Renal cortical epithelial cell (primary cell): Measurements from ENCODE around the gene COL2A1. TPM values are rescaled to one million over a fixed set of nuclear protein-coding genes. Genes with fewer than 3 reads are reported as not detected.
A peak's percentile ranks its signal among the peaks of the same experiment; 100 is the strongest.
"Not testable (repeated sequence)": the region's sequence is repeated elsewhere in the genome, so short reads cannot be mapped to it uniquely, and the experiment has no call there.

Experiments
- DNase-seq: peaks from one replicate; pipeline ENCODE4 v3.0.0-alpha.2; 2011; ENCODE audit warnings: low read depth
- total RNA-seq: library from RNA; depleted of rRNA; stranded (reverse); fragments of >200 nt; gene quantifications from 2 replicates; pipeline ENCODE4 v1.2.3, GENCODE V29; 2014

COL2A1 gene
- total RNA-seq, 1 donor from 2014 or later: not detected

DNA sequence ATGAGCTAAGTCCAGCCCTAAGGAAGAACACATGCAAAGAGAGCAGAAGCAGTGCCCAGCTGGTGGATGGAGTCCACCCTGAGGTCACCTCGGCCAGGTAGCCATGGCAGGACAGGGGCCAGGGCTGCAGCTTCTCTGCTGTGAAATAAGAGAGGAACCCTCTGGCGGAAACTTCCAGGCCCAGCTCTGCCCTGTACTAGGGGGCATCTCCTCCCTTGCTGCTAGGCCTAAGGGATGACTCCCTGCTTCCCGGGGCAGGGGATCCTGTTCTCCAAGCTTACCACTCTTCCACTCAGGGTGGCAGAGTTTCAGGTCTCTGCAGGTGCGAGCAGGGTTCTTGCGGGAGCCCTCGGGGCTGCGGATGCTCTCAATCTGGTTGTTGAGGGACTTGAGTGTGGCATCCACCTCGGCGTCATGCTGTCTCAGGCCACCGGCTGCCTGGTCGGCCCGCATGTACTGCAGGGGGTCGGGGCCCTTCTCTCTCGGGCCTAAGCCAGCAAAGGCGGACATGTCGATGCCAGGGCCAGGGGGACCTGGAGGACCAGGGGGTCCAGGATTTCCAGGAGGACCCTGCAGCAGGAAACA is 29.1 kb downstream of the COL2A1 start:
- no peak for DNase-seq

DNA sequence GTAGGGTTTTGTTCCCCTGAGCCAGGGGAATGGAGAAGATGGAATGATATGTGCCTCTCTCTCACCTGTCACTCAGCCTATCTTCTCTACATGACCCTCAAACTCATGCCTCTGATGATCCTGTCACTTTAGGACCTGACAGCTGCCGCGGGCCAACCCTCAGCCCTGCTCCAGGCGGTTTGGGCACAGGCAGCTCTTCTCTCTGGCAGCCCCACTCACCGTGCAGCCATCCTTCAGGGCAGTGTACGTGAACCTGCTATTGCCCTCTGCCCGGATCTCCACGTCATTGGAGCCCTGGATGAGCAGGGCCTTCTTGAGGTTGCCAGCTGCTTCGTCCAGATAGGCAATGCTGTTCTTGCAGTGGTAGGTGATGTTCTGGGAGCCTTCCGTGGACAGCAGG is 30.4 kb downstream of the COL2A1 start:
- DNase-seq: no peak

DNA sequence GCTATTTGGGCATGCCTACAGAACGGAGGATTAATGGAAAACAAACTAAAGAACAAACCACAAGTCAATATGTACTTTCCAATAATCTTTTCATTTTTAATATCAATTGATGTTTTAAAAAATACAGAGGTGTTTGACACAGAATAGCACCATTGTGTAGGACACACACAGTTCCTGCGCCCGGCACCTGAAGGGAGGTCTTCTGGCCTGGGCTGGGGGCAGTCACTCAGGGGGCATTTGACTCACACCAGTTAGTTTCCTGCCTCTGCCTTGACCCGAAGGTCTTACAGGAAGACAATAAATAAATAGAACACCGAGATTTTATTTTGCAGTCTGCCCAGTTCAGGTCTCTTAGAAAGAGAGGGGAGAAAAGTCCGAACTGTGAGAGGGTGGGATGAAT is 31.4 kb downstream of the COL2A1 start:
- no peak for DNase-seq

DNA sequence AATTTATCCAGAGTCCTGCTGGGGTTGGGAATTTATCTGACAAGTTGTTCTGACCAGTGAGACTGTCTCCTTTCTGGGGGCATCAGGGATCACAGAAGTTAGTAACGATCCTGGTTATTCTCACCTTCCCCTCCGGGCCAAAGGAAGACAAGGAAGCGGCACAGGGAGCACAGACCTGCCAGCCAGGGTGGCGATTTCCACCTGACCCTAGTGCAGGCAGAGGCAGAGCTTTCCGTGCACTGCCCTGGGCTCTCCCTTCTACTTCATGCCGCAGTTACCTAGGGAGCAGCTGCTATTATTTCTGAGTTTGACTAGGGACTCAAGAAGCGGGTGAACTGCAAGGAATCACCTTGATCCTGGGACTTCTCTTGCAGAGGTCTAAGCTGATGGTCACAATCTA is 33.4 kb downstream of the COL2A1 start:
- no peak for DNase-seq

DNA sequence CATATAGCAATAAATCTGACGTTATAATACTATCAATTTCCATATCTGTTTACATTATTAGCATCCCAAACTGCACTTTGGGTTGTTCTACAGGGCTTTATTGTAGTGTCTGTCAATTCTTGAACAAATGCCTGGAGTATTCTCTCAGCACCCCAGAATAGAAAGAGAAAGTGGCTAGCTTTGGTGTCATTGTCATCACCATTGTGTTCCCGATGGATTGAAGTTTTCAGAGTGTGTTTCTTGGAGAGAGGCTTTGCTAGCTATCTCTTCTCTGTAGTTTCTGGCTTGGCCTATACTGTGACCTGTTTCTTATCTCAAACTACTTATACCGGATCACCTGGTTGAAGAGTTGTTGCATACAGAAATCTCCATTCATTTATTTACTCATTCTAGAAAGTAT is 34.4 kb downstream of the COL2A1 start:
- DNase-seq: no peak

DNA sequence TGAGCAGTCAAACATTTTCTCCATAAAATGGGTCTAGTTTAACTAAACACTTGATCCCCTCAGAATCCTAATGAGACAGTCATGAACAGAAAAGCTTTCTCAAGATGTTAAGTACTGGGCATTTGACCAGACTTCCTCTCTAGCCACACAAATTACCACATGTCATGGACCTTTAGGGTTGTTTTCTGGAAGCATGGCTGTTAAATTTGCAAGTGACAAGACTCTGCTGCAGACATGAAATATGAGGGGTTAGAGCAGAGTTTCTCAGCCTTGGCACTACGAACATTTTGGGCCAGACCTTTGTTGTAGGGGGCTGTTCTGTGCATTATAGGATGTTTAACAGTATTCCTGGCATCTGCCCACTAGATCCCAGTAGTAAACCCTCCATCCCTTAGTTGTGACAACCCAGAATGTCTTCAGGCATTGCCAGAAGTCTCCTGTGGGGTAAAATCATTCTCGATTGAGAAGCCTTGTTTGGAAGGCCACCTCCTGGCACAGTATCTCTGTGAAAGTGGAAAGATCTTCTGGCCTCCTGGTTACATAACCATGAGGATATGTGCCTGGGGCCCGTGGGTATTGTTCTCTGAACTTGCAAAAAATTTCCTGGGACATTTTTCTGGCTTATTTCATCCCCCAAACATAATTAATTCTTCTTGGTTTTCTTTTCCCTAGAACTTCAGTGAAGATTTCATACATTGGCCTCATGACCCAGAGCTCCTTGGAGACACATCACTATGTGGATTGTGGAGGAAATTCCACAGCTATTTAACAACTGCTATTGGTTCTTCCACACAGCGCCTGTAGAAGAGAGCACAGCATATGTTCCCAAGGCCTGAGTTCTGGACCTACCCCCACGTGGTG is 36.6 kb downstream of the COL2A1 start:
- no peak for DNase-seq

DNA sequence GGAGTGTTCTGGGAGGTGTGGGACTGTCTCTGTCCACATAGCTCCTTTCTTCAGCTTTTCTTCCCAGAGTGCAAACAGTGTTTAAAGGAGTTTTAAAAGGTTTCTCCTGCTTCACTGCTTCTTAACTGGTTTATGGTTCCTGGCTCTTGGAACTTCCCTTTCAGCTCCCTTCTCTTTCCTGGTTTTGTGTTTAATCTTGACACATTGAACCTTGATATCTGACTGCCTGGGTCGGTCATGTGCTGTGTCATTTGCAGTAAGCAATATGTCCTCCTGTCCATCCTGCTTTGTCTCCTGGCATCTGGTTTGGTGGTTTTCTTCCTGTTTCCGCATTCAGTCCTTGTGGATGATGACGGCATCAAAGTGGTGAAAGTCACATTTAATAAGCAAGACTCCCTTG is 38.7 kb downstream of the COL2A1 start:
- DNase-seq: no peak

DNA sequence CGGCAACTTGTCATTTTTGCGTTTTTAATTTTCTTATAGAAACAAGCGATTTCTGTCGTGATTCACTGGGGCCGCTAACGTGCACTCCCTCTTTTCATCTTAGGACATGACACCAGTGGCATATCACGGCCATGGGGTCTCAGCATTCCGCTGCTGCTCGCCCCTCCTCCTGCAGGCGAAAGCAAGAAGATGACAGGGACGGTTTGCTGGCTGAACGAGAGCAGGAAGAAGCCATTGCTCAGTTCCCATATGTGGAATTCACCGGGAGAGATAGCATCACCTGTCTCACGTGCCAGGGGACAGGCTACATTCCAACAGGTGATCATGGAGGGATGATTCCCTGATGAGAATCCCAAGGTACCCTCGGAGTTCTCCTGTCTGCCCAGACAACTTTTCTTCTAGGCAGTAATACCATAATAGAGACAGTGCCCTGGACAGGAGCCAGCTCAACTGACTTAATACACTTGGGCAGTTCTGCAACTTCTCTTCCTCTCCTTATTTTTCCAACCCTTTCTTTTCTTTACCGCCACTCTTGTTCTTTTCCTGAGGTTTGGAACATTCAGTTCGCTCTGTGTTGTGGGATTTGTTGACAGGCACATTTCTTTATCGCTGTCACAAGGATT is 40.1 kb downstream of the COL2A1 start:
- DNase-seq: no peak

DNA sequence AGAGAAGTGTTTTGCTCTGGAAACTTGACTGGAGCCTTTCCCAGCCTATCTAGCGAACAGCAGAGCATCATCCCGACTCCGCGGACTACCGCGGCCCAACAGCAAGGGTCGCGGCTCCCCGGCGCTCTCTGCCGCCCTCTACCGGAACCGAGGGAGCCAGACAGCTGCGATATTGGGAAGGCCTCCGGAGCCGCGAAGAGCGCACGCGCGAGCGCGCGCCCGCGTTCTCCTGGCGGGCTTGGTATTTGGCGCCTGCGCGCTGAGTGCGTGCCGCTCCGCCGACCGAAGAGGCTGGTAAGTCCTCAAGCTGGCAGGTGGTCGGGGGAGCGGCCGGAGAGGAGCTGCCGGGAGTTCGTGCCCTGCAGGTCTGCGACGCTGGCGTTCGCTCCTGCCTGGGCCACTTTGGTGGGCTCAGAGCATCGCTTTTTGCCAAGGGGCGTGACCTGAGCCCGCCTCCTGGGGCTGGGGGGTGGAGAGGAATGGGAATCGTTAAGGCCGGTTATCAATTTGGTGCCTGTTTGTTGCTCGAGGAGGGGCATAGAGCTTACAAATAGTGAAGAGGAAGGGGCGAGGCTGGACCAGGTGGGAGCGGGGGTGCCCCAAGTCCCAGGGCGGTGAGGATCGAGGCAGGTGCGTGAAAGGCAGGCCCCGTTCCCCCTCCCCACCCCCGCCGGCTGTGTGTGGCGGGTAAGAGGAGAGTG is 40.8 kb downstream of the COL2A1 start, which contains the start of gene TMEM106C:
TMEM106C (plus strand) TSS at position 257 of the 701 bp plus-strand sequence. CDS start 641 bp downstream, outside the sequence.
- DNase-seq: peak; percentile 75

DNA sequence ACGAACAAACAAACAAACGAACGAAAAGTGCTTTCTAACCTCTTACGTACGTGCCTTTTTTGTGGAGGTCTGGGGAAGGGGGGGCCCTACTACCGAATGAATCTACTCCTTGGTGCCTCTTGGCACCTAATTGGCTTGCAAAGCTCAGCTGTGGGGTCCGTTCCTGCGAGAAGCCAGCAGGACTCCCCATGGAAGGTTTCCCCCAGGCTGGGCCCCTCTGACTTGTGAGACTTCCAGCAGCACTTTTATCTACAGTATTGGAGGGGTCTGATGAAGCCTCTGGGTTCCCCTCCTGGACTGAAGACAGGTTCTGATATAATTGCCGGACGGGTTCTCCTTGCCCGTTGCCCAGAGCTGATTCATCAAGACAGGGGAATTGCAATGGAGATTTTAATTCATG is 42.1 kb downstream of the COL2A1 start:
- no peak for DNase-seq

DNA sequence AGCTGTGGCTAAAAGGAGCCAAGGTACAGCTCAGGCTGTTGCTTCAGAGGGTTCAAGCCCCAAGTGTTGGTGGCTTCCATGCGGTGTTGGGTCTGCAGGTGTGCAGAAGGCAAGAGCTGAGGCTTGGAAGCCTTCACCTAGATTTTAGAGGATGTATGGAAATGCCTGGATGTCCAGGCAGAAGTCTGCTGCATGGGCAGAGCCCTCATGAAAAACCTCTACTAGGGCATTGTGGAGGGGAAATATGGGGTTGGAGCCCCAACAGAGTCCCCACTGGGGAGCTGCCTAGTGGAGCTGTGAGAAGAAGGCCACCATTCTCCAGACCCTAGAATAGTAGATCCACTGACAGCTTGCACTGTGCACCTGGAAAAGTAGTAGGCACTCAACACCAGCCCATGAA is 46.6 kb downstream of the COL2A1 start:
- DNase-seq: not testable (repeated sequence)

DNA sequence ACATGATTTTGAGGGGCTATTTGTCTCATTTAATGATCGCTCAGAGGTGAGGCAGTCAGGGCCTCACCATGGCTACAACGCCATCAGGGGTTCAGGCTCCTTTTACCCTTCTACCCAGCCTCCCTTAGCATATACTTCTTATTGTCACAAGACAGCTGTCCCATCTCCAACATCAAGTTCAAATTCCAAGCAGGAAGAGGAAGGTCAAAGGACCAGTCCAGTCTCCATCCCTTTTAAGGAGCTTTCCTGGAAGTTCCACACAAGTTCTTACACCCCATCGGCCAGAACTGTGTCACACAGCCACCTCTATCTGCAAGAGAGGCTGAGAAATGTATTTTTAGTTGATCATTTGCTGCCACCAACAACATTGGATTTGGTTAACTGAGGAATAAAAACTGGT is 49.2 kb downstream of the COL2A1 start:
- DNase-seq: no peak

DNA sequence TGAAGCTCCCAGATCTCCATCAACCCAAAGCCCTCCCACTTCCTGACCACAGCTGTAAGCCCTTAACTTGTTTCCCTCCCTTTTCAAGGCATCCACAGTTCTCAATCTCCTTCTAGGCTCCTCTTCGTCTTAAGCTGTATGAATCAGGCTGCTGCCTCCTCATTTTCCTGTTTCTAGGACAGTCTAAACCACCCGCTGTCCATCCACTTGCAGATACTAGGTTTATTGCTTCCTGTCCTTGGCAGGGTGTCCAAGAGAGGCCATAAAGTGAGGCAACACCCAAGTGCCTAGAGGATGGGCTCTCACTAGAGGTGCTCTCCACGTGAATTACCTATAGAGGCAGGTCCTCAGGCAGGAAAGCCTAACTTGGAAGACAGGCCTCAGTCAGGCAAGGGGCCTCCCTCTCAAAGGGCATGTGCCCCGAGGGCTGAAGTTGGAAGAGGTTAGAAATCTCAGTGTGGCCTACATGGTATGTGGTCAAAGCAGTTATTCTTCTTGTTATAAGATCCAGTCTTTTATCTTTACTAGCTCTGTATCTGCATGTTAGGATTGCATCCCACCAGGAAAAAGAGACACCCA is 49.7 kb downstream of the COL2A1 start:
- no peak for DNase-seq

DNA sequence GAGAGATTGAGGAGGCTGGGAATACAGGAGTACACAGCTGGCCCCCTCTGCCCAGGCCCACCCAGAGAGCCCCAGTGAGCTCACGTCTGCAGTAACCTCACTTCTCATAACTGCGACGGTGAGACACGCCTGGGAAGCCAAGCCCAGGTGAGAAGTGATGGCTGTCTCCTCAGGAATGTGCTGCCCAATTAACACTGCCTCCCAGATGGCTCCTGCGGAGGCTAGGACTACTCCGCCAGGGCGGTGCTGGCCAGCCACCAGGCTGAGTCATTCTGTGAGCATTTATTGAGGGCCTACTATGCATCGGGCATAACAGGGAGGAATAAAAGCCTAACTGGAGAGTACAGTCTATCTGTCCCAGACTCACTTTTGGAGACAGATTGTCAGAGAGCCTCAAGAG is 50.2 kb downstream of the COL2A1 start:
- DNase-seq: no peak

DNA sequence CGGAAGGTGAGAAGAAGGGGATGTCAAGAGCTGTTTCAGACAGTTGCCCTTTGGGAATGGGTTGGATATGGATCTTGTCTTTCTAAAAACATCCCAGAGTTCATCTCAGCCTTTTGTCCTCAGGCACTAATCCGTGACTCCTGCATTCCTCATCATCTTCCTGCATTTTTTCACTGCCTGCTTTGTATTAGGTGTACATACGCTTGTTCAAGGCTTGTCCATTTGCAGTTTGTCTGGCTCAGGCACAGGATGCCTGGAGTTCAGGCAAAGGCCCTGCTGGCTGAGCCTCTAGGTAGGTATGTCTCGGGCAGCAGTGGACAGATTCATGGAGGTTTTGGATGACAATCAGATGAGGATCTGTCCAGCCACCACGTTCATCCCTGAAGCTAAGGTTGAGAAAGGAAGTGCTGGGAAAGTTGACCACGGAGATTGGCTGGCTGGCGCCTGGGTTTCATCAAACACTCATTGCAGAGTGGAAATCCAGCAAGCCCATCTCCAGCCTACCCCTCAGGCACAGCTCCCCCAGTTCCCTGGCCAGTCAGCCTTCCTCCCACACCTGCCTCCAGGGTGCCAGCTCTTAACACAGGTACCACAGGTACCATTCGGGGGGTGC is 53.3 kb downstream of the COL2A1 start:
- peak; percentile 18 for DNase-seq

DNA sequence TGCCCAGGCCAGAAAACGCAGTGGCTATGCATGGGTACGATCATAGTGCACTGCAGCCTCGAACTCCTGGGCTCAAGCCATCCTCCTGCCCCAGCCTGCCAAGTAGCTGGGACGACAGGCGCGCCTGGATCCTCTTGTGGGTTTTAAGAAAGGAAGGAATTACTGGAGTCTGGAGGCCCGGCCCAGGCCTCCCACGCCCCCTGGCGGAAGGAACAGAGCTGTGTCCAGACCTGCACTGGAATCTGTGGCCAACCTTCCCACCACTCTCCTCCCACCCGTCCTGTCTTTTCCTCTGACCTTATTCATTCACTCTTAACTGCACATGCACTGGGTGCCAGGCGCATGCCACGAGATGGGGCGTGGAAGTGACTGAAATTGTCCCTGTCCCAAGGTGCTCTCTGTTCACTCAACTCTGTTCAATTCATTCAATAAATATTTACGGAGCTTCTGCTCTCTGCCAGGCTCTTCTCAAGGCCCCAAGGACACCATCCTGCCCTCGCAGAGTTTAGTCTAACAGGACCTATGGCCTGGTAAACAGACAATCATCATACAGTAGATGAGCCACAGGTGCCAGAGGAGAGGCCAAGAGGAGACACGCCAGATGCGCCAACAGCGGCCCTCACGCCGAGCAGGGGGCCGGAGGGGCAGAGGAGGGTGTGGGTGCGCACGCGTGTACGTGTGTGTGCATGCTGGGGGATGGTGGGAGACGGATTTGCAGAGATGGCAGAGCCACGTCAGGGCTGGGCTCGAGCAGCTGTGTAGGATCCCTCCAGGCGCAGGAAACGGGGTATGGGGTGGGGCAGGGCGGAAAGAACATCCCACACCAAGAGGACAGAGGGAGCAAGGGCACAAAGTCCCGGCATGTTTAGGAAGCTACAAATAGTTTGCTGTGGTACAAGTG is 54.6 kb downstream of the COL2A1 start:
- peak; percentile 63 for DNase-seq

DNA sequence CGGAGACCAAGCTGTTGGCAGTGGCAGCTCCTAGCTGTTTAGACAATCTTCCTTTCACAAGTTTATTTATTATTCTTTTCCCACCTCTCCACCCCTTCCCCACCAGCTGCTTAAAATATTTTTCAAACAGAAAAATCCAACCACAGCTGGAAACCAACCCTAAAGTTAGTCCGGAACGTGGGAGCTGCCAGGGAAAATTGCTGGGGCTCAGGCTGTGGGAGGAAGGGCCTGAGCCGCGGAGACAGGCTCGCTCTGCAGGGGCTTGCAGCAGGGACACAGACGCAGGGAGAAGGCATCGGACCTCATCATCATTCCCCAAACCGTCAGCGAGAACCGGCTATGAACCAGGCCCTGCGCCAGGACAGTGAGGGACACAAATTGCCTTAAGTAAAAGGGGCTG is 56.9 kb downstream of the COL2A1 start:
- no peak for DNase-seq

DNA sequence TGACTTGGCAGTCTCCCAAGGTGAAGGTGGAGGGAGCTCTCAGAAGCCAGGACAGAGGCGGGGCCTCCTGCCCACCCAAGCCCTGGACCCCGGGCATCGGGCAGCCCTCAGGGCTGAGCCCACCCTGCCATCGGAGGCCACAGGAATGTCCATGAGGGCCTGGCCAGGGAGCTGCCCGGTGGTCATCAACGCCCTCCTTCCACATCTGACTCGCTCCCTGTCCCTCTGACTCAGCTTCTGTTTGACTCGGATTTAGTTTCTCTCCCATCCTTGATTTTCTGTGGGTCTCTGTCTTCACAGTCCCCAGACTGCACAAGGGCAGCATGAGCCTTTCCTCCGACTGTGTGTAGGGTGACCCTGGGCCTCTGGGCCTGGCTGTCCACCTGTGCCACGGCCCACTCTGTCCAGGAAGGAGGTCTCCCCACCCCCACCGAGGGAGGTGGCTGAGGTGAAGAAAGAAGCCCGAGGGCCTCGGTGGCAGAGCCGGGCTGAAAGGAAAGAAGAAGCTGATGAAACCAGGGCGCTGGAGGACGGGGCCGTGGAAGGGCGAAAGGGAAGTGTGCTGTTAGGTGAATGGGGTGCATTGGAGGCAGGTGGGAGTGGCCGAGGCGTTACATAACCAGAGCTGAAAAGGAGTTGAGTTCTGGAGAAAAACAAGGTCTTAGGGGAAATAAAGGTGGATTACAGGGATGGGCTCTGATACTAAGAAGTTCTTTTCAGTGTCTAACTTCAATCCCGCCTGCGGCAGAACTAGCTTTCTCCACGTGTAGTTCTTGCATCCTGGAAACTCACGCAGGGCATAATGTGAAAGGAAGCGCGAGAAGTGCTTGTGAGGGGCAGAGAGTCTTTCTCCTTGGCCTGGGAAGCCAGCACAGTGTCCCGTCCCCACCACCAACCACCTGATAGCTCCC is 57.6 kb downstream of the COL2A1 start:
- peak; percentile 37 for DNase-seq

DNA sequence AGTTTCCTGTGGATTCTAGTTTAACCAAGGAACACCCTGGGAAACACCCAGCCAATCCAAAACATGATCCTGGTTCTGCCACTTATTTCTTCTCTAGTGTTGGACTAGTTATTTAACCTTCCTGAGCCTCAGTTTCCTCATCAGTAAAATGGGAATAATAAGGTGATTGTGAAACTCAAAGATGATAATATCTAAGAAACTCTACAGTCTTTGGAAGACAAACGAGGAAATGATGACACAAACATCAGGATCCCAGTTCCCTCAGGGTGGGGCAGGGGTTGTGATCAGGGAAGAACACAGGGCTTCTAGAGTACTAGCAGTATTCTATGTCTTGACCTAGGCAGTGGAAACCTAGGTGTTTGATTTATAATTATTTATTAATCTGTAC is 58.9 kb downstream of the COL2A1 start:
- DNase-seq: no peak
